ENCODE data around the gene IPP.
"Not testable (repeated sequence)": the region's sequence is repeated elsewhere in the genome, so short reads cannot be mapped to it uniquely, and the experiment has no call there.

GRCh38 chr1:45693811-45694210, 56.6 kb downstream of the IPP start:
- not testable (repeated sequence) for TF ChIP-seq POLR2A (IDR thresholded peaks at IDR 0.05; ENCODE audit: low read depth, low read length); CEBPB (IDR thresholded peaks at IDR 0.05; ENCODE audit: low read depth, low read length); MAFK (IDR thresholded peaks at IDR 0.05; ENCODE audit: low read depth, low read length); RAD21 (IDR thresholded peaks at IDR 0.05; ENCODE audit: low read length); MAZ (IDR thresholded peaks at IDR 0.05; ENCODE audit: borderline replicate concordance, low read depth, low read length); BHLHE40 (IDR thresholded peaks at IDR 0.05; ENCODE audit: low read depth, low read length); NFE2L2 (IDR thresholded peaks at IDR 0.05; ENCODE audit: low read depth, low read length); RCOR1 (IDR thresholded peaks at IDR 0.05; ENCODE audit: insufficient replicate concordance, low read length); USF2 (IDR thresholded peaks at IDR 0.05; ENCODE audit: low read depth, low read length); RFX5 (IDR thresholded peaks at IDR 0.05; ENCODE audit: low read depth, low read length); FOS (IDR thresholded peaks at IDR 0.05; ENCODE audit: low read depth, low read length); MXI1 (IDR thresholded peaks at IDR 0.05; ENCODE audit: borderline replicate concordance, low read depth, low read length)
- TF ChIP-seq, protein P1, sequence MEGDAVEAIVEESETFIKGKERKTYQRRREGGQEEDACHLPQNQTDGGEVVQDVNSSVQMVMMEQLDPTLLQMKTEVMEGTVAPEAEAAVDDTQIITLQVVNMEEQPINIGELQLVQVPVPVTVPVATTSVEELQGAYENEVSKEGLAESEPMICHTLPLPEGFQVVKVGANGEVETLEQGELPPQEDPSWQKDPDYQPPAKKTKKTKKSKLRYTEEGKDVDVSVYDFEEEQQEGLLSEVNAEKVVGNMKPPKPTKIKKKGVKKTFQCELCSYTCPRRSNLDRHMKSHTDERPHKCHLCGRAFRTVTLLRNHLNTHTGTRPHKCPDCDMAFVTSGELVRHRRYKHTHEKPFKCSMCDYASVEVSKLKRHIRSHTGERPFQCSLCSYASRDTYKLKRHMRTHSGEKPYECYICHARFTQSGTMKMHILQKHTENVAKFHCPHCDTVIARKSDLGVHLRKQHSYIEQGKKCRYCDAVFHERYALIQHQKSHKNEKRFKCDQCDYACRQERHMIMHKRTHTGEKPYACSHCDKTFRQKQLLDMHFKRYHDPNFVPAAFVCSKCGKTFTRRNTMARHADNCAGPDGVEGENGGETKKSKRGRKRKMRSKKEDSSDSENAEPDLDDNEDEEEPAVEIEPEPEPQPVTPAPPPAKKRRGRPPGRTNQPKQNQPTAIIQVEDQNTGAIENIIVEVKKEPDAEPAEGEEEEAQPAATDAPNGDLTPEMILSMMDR (conservative IDR thresholded peaks at IDR 0.05; ENCODE audit: low read depth, low read length): not testable (repeated sequence)
- TF ChIP-seq, protein P2, sequence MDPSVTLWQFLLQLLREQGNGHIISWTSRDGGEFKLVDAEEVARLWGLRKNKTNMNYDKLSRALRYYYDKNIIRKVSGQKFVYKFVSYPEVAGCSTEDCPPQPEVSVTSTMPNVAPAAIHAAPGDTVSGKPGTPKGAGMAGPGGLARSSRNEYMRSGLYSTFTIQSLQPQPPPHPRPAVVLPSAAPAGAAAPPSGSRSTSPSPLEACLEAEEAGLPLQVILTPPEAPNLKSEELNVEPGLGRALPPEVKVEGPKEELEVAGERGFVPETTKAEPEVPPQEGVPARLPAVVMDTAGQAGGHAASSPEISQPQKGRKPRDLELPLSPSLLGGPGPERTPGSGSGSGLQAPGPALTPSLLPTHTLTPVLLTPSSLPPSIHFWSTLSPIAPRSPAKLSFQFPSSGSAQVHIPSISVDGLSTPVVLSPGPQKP (IDR thresholded peaks at IDR 0.05; ENCODE audit: borderline replicate concordance, low read depth, low read length): not testable (repeated sequence)
